IPS-NIHi11 (cell line): ENCODE measurements around the gene FRAT1.

Experiments
- DNase-seq: peaks from one replicate; pipeline ENCODE4 v3.0.0; 2012; ENCODE audit warnings: mixed read lengths, low spot score

FRAT1 gene

GRCh38 chr10:97365761-97366351 lies 46.8 kb downstream of the FRAT1 start:
- no peak for DNase-seq

- DNase-seq = no peak
These were observed 47.5 kb downstream of the FRAT1 start for GRCh38 chr10:97366572-97366971.

GRCh38 chr10:97367126-97367649 lies 48.1 kb downstream of the FRAT1 start:
- no peak for DNase-seq
